SU-DHL-6 (cell line): Measurements from ENCODE around the gene RAN.
A peak's percentile ranks its signal among the peaks of the same experiment; 100 is the strongest.

Source experiments
- CTCF ChIP-seq: fragments of 200-600 bp; sonication (generic); IDR thresholded peaks from one replicate; pipeline ENCODE4 v1.5.1; 2017; ENCODE audit warnings: antibody characterized with exemption, mild to moderate bottlenecking, low read length, moderate library complexity; ENCODE audit not compliant: insufficient read depth, poor library complexity, severe bottlenecking
- EZH2phosphoT487 ChIP-seq: fragments of 200-600 bp; sonication (generic), shearing (Covaris generic); conservative IDR thresholded peaks from 2 replicates; pipeline ENCODE4 v1.6.1; 2018; ENCODE audit warnings: mild to moderate bottlenecking, antibody characterized with exemption, low read length, moderate library complexity, mixed read lengths

DNA sequence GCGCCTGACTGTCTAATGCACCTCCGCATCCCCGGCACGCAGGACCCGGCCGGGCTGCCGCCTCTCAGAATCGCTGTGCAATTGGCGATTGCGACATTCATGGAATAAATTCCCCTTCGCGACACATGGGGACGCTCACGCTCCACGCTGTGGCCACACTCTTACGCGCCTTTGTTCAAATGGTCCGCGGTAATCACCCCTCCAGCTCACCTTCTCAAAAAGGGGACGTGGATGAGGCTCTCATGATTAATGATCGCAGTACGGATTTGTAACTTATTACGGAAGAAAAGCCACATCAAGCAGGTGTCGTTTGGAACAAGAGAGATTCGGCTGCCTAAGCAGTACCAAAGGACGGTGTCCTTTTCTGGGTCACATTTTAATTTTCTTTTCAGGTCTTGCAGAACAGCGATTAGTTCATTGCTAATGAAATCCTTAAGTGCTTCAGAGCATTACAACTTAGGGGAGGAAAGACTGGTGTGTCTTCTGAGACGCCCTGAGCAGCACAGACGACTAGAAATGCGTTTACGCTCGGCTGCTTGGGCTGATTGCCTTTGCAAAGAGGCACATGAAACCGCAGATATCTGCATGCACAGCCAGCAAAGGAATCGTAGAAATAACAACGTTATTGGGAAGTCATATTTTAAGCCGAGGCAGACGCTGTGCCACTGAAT, 44.5 kb downstream of the RAN start:
- TF ChIP-seq CTCF, result peak; percentile 78
- TF ChIP-seq EZH2phosphoT487, result no peak
